ENCODE measurements around the gene TNNI3. TPM values are rescaled to one million over a fixed set of nuclear protein-coding genes. Genes with fewer than 3 reads are reported as not detected.

Gene TNNI3
- total and polyA plus RNA-seq, 9 of the 15 experiments (the other 6 are each of a cell fraction or from before 2014, with no cell fraction given): 4.7 to 158 (median 42.0) TPM

GRCh38 chr19:55112777-55113569 is 44.6 kb downstream of the TNNI3 start (continued):
- peak; percentile 58 for TF ChIP-seq CTCFL (IDR thresholded peaks at IDR 0.05; ENCODE audit: borderline replicate concordance, insufficient read depth, low read depth, low read length, poor library complexity, severe bottlenecking)
- TF ChIP-seq ZNF175 (CRISPR knock-in tag; IDR thresholded peaks at IDR 0.05; ENCODE audit: low read depth): no peak
- peak; percentile 43; the same call in 1 of the 2 replicates for TF ChIP-seq TCF3 (CRISPR knock-in tag; IDR thresholded peaks at IDR 0.05)
- TF ChIP-seq ZBTB2 (IDR thresholded peaks at IDR 0.05): no peak
- 0 out of 4 replicates have a peak, but pooled peaks of 1 of the 2 experiments have one; percentile 13 for TF ChIP-seq ZNF639 (CRISPR knock-in tag; conservative IDR thresholded peaks at IDR 0.05 in 1 of 2, IDR thresholded peaks at IDR 0.05 in 1 of 2)
- TF ChIP-seq RBFOX2 (IDR thresholded peaks at IDR 0.05; ENCODE audit: low read depth, low read length): 0 out of 2 replicates have a peak, but pooled peaks have one; percentile 39
- no peak for TF ChIP-seq COPS2 (conservative IDR thresholded peaks at IDR 0.05)
- TF ChIP-seq, protein P1, sequence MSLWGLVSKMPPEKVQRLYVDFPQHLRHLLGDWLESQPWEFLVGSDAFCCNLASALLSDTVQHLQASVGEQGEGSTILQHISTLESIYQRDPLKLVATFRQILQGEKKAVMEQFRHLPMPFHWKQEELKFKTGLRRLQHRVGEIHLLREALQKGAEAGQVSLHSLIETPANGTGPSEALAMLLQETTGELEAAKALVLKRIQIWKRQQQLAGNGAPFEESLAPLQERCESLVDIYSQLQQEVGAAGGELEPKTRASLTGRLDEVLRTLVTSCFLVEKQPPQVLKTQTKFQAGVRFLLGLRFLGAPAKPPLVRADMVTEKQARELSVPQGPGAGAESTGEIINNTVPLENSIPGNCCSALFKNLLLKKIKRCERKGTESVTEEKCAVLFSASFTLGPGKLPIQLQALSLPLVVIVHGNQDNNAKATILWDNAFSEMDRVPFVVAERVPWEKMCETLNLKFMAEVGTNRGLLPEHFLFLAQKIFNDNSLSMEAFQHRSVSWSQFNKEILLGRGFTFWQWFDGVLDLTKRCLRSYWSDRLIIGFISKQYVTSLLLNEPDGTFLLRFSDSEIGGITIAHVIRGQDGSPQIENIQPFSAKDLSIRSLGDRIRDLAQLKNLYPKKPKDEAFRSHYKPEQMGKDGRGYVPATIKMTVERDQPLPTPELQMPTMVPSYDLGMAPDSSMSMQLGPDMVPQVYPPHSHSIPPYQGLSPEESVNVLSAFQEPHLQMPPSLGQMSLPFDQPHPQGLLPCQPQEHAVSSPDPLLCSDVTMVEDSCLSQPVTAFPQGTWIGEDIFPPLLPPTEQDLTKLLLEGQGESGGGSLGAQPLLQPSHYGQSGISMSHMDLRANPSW (CRISPR knock-in tag; IDR thresholded peaks at IDR 0.05): no peak
- TF ChIP-seq, protein P2, sequence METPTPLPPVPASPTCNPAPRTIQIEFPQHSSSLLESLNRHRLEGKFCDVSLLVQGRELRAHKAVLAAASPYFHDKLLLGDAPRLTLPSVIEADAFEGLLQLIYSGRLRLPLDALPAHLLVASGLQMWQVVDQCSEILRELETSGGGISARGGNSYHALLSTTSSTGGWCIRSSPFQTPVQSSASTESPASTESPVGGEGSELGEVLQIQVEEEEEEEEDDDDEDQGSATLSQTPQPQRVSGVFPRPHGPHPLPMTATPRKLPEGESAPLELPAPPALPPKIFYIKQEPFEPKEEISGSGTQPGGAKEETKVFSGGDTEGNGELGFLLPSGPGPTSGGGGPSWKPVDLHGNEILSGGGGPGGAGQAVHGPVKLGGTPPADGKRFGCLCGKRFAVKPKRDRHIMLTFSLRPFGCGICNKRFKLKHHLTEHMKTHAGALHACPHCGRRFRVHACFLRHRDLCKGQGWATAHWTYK (CRISPR knock-in tag; IDR thresholded peaks at IDR 0.05): peak; percentile 56; the same call in 1 of the 2 replicates
- TF ChIP-seq FOXA3 (CRISPR knock-in tag; conservative IDR thresholded peaks at IDR 0.05 in 1 of 2, IDR thresholded peaks at IDR 0.05 in 1 of 2): no peak
- no peak for TF ChIP-seq CREB5 (CRISPR knock-in tag; IDR thresholded peaks at IDR 0.05)
- no peak for TF ChIP-seq KLF10 (CRISPR knock-in tag; IDR thresholded peaks at IDR 0.05)
- no peak for TF ChIP-seq POLR2AphosphoS5 (IDR thresholded peaks at IDR 0.05; ENCODE audit: control insufficient read depth, insufficient read depth, low read depth, low read length)
- no peak for TF ChIP-seq CBX5 (IDR thresholded peaks at IDR 0.05; ENCODE audit: borderline replicate concordance, low read depth)
